DMS53 (cell line): Measurements from ENCODE around the gene ANKRD1.
"Not testable (repeated sequence)": the region's sequence is repeated elsewhere in the genome, so short reads cannot be mapped to it uniquely, and the experiment has no call there.

Source experiments
- DNase-seq: peaks from one replicate; lab custom pipeline; 2025; lab: John Stamatoyannopoulos, UW

The ANKRD1 gene

GRCh38 chr10:90920986-90921666 is at the start of gene ANKRD1:
Gene ANKRD1 (minus strand): TSS chr10:90921087. CDS start chr10:90921027, 60 bp downstream.
- DNase-seq = peak; percentile 64

GRCh38 chr10:90969947-90970673 is 49.2 kb upstream of the ANKRD1 start:
- peak; percentile 31 for DNase-seq

- DNase-seq = no peak
Measured at GRCh38 chr10:90969121-90969534, 48.2 kb upstream of the ANKRD1 start.

GRCh38 chr10:90968328-90969081 is 47.6 kb upstream of the ANKRD1 start:
- DNase-seq = no peak

GRCh38 chr10:90967865-90968264 is 47.0 kb upstream of the ANKRD1 start:
- DNase-seq = no peak

GRCh38 chr10:90966146-90966545 is 45.3 kb upstream of the ANKRD1 start:
- DNase-seq = no peak

- no peak for DNase-seq
Measured at GRCh38 chr10:90965720-90966119, 44.8 kb upstream of the ANKRD1 start.

- no peak for DNase-seq
Measured at GRCh38 chr10:90964781-90965465, 44.0 kb upstream of the ANKRD1 start.

- DNase-seq = no peak
Measured at GRCh38 chr10:90963331-90963730, 42.4 kb upstream of the ANKRD1 start.

- peak; percentile 44 for DNase-seq
Measured at GRCh38 chr10:90960355-90960814, 39.5 kb upstream of the ANKRD1 start.

GRCh38 chr10:90959826-90960225 is 38.9 kb upstream of the ANKRD1 start:
- no peak for DNase-seq

- no peak for DNase-seq
Measured at GRCh38 chr10:90958781-90959180, 37.9 kb upstream of the ANKRD1 start.

GRCh38 chr10:90947030-90947960 is 26.4 kb upstream of the ANKRD1 start:
- DNase-seq = no peak

GRCh38 chr10:90945491-90946070 is 24.7 kb upstream of the ANKRD1 start:
- DNase-seq = no peak

- DNase-seq = no peak
Measured at GRCh38 chr10:90944749-90945148, 23.9 kb upstream of the ANKRD1 start.

- DNase-seq = not testable (repeated sequence)
Measured at GRCh38 chr10:90942980-90943379, 22.1 kb upstream of the ANKRD1 start.

GRCh38 chr10:90939648-90940047 is 18.8 kb upstream of the ANKRD1 start:
- no peak for DNase-seq

- DNase-seq = no peak
Measured at GRCh38 chr10:90939116-90939515, 18.2 kb upstream of the ANKRD1 start.

- no peak for DNase-seq
Measured at GRCh38 chr10:90937645-90938258, 16.9 kb upstream of the ANKRD1 start.

- no peak for DNase-seq
Measured at GRCh38 chr10:90936276-90936659, 15.4 kb upstream of the ANKRD1 start.
